COLO829 (cell line): ENCODE data around the gene PYGO2.

ENCODE experiments used
- DNase-seq: peaks from one replicate; pipeline ENCODE4 v3.0.0; 2012; ENCODE audit warnings: low spot score

The PYGO2 gene

GRCh38 chr1:154962156-154962749 is 671 bp upstream of the PYGO2 start:
- DNase-seq = no peak

- no peak for DNase-seq
Observed at GRCh38 chr1:154960446-154961136, 991 bp downstream of the PYGO2 start.

GRCh38 chr1:154959426-154959780 is 2.2 kb downstream of the PYGO2 start:
- no peak for DNase-seq

GRCh38 chr1:154958681-154959425 is 2.7 kb downstream of the PYGO2 start:
- no peak for DNase-seq

- no peak for DNase-seq
Observed at GRCh38 chr1:154958036-154958435, 3.5 kb downstream of the PYGO2 start.

- DNase-seq = no peak
Observed at GRCh38 chr1:154957091-154957657, 4.4 kb downstream of the PYGO2 start.

GRCh38 chr1:154956544-154956941 is 5.0 kb downstream of the PYGO2 start:
- no peak for DNase-seq

GRCh38 chr1:154955718-154956543 is 5.7 kb downstream of the PYGO2 start, which contains the start of gene PBXIP1:
Gene PBXIP1, minus strand, starts transcription at chr1:154956099. Its CDS starts 2,378 bp downstream, at chr1:154953721.
- peak; percentile 98 for DNase-seq

GRCh38 chr1:154955039-154955717 is 6.4 kb downstream of the PYGO2 start:
- DNase-seq = no peak

GRCh38 chr1:154954541-154954940 is 7.0 kb downstream of the PYGO2 start:
- no peak for DNase-seq

GRCh38 chr1:154953611-154954038 is 8.0 kb downstream of the PYGO2 start:
- no peak for DNase-seq

- no peak for DNase-seq
Observed at GRCh38 chr1:154952664-154953063, 8.9 kb downstream of the PYGO2 start.

GRCh38 chr1:154951901-154952657 is 9.5 kb downstream of the PYGO2 start:
- no peak for DNase-seq

- DNase-seq = no peak
Observed at GRCh38 chr1:154948079-154948478, 13.5 kb downstream of the PYGO2 start.

GRCh38 chr1:154945962-154946850 is 15.4 kb downstream of the PYGO2 start:
- no peak for DNase-seq

GRCh38 chr1:154945160-154945961 is 16.2 kb downstream of the PYGO2 start:
- DNase-seq = no peak

- no peak for DNase-seq
Observed at GRCh38 chr1:154944401-154945159, 17.0 kb downstream of the PYGO2 start.
